ENCODE data around the gene KIF21B.

The KIF21B gene

DNA sequence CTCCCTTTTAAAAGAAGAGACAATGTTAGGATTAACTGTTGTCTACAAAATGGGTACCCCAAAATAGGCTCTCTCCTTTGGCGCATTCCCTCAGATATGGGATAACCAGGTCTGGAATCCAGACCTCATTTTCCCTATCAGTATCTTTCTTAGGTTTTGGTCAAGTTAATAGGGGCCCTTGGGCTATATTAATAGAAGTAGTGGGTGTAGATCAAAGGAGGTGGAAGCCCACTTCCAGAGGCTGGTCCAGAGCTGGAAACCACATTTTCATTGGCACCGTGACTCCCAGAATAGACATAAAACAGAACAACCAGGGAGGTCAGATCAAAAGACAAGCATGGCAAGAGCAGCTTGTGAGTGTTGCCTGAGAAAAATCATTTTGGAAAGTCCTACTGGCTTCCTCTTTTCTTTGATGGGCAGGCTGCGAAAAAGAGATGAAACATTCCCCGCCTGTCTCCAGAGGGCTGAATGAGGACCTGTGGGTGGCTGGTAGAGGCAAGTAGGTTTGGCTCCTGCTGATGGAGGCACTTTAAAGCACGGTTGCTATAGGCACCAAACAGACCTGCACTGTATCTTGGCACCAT, 25.8 kb upstream of the KIF21B start:
- no peak for DNase-seq (ENCODE audit: low read depth in 2 of 2)

DNA sequence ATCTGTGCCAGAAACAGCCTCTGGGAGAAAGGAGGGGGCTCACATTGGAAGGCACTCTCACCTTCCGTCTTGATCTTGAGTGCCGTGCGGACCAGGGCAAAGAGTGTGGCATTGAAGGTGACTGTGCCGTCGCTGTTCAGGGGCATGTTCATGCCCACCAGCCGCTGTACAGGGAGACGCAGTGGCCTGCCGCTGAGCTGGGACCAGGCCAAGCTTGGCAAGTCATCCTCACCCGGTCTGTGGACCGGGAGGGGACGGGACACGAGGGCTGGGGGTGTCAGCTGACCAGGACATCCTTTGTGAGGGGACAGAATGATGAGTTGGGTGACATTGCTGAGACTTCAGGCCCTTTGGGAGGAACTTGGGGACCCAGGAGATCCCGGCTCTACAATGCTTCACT, 25.0 kb upstream of the KIF21B start:
- no peak for DNase-seq (ENCODE audit: low read depth in 2 of 2)

DNA sequence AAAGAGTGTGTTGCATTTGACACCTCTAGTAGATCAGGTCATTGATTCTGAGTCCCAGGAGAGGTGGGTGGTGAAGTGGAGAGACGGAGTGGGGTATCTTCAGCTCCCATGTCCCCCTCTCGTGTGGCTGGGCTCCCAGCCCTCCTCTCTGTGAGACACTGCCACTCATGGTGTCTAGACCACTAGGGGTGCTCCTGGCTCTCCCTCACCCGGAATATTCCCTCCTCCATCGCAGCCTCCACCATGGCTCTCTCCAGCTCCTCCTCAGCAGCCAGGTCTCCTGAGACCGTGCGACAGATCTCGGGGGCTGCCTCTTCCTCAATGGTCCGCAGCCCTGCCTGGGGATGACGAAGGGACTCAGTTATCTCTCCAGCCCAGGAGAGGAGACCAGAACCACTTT, 20.6 kb upstream of the KIF21B start:
- DNase-seq (ENCODE audit: low read depth in 2 of 2), result no peak

- DNase-seq (ENCODE audit: low read depth in 2 of 2), result peak; percentile 33 to 35
Observed at GRCh38 chr1:201042779-201043461, 19.4 kb upstream of the KIF21B start.

DNA sequence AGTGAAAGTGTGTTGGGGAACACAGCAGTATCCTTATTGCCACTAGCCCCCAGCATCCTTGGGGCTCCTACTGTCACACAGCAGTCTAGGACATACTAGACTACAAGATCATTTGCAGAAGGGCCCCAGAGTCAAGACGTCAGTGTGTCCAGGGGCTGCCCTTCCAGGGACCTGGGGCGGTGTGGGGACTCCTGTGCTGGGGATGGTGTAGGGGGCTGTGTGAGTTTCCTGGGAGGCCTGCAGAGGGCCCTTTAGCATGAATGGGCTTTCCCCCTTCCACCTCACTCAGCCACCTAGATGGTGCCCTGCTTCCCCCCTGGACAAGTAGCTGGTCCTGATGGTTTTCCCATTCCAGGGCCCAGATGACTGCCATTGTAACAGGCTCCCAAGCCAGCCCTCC, 17.5 kb upstream of the KIF21B start:
- no peak for DNase-seq (ENCODE audit: low read depth in 2 of 2)

- no peak for DNase-seq (ENCODE audit: low read depth in 2 of 2)
Observed at GRCh38 chr1:201039876-201040275, 16.4 kb upstream of the KIF21B start.

DNA sequence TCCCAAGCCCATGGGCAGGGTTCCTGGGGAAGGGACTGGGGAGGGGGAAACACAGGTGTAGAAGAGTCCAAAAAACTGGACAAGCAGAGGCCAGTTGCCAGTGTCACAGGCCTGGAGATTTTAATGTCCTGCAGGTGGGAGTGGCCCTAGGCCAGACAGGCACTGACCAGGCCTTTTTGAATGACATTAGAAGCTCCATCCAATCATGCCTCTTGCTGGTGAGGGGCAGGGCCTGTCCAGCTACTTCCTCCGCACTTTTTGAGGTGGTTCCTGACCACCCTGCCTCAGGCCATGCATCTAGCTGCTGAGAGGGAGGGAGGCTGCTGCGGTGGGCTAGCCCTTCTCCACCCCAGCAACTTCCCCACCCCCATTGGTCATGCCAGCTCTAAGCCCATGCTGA, 15.9 kb upstream of the KIF21B start:
- no peak for DNase-seq (ENCODE audit: low read depth in 2 of 2)

DNA sequence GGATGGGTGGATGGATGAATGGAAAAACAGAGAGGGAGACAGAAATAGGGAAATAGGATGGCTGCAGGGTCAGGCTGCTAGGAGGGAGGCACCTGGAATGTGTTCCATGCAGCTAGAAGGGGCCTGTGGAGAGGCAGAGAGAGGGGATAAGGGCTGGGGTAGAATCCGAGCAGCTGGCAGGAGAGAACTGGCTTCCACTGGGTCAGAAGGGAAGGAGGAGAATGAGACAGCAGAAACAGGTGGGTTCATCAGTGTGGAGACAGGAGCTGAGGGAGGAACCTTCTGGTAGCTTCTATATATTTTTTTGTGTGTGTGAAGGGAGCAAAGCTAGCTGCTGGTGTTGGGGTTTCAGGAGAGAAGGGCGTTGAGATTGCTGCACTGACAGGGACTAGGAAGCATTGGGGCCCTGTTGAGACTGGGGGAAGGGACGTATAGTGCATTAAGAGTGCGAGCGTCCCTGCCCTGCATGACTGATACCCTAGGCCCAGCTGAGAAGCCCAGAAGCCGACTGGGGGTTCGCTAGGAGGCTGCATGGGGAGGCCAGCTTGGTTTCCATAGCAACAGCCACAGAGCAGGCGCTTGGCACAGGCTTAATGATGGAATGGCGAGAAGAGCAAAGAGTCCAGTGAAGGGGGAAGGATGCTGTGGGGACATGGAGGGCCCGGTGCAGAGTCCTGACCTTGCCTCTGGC, 14.8 kb upstream of the KIF21B start:
- DNase-seq (ENCODE audit: low read depth in 2 of 2), result no peak

DNA sequence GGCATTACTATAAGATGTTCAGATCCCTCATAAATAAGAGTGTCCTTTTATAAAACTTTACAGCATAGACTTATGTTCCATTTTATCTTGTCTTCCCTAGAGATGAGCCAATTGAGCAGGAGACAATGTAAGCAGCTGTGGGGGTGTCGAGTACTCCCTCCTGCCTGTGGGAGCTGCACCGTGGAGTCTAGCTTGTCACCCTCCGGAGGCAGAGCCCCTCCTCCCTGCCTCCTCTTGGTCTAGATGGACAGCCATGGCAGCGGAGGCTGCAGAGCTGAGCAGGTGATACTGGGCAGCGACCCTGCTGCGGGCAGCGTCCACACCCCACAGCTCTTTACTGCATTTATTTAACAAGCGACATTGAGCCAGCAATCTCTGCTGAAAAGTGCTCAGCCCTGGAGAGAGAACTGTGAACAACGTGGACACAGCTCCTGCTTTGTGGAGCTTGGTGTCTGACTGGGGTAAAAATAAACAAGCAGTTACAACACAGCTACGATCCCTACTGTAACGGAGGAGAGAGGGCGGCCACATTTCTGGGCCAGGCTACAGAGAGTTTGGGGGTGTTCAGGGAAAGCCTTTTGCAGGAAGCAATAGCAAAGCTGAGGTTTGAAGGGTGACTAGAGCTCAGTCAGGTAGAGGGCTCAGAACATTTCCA, 12.8 kb upstream of the KIF21B start:
- DNase-seq (ENCODE audit: low read depth in 2 of 2), result no peak

- no peak for DNase-seq (ENCODE audit: low read depth in 2 of 2)
Observed at GRCh38 chr1:201034671-201035070, 11.2 kb upstream of the KIF21B start.

DNA sequence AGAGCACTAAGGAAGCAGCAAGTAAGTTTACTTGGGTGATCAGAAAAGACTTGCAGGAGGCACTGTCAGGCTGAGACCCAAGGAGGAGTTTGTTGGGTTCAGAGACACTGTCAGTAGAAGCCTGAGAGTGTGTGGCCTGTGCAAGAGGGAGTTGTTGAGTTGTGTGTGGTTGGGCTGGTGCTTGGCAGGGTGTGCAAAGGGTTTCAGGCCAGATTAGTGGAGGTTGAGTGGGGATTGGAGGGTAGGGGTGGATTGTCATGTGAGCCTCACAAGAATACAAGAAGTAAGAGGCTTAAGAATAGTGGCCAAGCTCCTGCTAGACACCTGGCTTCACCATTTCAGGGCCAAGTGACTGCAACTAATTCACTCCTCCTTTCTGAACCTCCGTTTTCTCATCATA, 8.9 kb upstream of the KIF21B start:
- no peak for DNase-seq (ENCODE audit: low read depth in 2 of 2)

DNA sequence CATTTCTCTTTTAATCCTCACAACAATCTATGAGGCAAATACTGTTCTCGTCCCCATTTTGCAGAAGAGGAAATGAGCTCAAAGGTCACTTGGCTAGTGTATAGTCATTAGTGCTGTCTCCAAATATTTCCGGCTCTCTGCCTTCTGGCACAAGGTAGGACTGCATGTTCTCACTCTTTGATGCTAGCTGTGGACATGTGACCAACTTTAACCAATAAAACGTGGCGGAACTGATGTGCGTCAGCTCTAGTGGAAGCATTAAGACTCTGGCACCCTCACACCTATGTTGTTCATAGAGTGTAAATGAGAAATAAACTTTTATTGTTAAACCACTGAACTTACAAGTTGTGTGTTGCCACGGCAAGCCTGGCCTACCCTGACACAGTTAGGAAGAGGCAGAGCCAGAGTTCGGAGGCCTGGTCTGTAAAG, 5.0 kb upstream of the KIF21B start:
- DNase-seq (ENCODE audit: low read depth in 2 of 2), result no peak

DNA sequence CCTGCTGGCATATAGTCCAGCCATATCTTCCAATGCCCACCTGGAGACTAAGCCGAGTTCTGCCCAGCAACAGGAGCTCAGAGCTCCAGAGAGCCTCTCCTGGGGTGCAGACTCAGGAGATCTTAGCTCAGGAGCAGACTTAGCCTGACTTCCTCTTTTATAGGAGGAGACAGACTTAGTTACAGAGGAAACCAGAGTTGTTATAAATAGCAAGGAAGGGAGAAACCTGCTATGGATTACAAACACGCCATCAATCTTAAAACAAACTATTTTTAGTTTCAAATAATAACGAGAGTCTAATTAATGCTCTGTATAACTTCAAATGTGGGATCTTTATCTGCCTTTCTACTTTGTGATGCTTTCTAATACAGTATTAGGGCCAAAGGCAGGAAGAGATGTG, 3.3 kb upstream of the KIF21B start:
- no peak for DNase-seq (ENCODE audit: low read depth in 2 of 2)

GRCh38 chr1:201026234-201026633, 2.7 kb upstream of the KIF21B start:
- DNase-seq (ENCODE audit: low read depth in 2 of 2), result no peak

DNA sequence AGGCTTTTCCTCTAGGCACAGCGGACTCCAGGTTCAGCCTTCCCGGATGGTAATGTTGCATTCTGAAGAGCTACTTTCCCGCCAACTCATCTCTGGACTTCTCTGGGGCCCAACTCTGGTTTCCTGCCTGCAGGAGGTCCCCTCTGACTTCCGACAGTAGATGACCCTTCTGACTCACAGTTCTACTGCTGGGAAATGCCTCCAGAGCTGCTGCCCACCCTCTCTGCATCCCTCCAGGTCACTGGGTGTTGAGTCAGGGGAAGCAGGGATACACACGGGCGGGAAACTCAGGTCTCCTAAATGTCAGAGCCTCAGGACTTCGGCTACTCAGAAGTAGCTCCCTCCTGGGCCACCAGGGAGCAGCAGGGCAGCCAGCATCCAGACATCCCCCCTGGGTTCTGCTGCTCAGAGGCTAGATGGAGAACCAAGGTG, 2.1 kb upstream of the KIF21B start:
- DNase-seq (ENCODE audit: low read depth in 2 of 2), result no peak

DNA sequence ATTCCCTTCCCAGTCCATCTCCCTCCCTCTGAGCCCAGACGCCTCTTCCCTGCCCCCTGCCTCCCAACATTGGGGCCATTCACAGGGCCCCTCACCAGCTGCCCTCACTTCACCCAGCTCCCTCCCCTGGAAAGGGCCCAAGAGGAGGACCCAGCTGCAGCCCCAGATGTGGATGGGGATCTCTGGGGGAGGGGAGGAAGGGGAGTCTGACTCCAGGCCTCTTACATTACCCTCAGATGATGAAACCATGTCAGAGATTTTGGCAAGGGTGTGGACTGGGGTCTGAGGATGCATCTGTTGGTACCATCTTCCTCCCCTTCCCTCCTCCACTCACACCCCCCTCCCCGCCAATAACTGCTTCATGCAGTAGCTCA, 1.1 kb upstream of the KIF21B start:
- DNase-seq (ENCODE audit: low read depth in 2 of 2), result no peak

DNA sequence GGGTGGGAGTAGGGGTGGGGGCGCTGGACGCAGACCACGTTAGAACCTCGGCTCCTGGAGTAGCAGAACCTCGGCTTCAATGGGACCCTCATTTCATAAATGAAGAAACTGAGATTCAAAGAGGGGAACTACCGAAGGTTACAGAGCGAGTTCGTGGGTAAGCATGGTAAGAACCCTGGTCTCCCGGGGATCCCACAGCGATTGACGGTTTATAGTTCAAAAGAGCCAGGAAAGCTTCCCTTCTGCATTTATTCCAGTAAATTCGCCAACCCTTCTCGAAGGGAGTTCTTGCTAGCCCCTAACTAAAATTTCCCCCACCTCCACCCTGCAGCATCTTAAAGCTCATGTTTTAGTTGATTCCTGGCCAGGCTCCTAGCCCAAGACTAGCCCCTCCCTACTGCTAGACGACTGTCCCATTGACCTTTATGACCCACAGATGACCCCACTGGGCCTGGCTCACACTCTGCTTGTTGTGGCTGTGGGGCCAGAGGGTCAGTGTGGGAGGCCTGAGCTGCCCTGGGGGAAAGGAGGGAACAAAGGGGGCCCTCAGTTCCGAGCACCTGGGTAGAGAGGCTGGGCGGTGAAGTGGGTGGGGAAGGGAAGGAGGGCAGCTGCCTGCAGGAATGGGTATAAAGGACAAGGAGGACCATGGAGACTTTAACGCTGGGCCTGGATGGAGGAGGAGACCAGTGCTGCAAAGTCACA, 558 bp upstream of the KIF21B start:
- DNase-seq (ENCODE audit: low read depth in 2 of 2), result no peak

DNA sequence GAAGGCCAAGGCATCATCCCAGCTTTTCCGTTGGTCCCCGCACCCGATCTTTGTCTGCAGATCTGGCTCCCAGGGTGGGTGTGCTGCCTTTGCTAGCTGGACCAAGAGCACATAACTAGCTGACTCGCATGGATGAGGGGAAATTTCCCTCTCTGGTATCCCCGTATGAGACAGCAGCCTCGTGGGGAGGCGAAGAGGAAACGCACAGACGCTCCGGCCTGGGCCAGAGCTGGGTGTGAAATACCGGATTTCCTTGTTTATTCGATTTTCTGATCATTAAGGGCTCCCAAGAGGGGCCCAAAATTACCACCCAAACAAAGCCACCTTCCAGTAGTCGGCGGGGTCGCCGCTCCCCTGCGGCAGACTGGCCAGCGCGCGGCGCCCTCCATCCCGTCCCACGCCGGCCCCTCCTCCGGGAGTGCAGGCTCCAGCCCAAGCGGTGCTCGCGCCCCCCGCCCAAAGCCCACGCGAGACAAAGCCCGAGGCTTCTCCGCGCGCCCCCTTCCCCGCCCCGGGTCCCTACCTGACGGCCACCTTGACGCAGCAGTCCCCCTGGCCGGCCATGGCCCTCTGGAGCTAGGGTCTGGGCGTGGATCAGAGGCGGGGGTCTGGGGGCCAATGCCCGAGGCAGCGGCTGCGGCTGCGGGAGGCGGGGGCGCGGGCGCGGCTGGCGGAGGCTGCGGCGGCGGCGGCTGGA, 546 bp downstream of the KIF21B start:
- DNase-seq (ENCODE audit: low read depth in 2 of 2), result peak in 1 of 2 donors; percentile 12

DNA sequence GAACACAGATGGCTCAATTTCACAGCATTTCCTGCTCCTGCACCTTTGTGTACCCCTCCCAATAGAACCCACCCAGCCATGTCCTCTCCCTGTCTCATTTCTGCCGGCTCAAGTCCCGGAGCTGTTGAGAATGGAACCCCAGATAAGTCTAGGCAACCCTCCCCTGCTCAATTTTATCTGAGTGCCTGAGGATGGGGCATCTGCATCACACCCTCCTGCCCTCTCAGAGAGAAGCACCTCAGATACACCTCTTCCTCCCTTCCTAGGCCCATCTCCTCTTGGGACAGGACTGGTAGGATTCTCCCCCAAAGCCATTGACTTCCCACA, 1.1 kb downstream of the KIF21B start:
- no peak for DNase-seq (ENCODE audit: low read depth in 2 of 2)

DNA sequence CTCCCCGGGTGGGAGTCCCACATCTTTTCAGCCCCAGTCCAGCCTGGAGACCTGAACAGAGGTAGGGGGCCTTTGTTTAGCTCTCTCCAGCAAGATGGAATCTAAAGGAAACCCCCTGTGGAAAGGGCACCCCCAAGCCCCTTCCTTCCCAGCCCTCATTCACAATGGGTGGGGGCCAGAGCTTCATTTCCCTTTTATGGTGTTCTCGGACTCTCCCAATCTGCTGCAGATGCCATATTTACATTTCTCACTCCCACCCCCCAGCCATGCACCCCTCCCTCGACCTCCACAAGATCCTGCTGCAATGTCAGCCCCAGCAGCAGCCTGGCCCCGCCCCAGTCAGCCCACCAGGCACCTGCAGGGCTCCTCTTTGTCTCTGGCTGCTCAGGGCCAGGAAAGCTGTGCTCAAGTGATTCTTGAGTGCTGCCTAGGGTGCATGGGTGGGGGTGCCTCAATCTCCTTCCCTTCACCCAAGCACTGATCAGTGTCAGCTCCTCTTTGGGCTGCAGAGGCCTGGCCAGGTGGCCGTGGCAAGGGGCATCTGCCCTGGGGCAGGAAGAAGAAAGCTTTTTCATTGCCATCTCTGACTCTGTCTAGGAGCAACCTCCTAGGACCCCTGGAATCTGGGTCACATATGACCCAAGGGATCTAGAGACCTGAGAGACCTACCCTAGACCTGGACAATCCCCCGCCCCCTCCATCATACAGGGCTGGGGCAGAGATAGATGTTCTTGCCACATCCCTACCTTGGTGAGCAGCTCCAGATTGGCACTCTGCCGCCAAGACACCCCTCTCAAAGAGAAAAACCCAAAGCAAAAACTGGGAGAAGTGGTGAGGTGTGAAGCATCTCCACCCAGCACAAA, 1.7 kb downstream of the KIF21B start:
- DNase-seq (ENCODE audit: low read depth in 2 of 2), result no peak
